SHP77 treated with DMSO at 0.1 percent for 48 hours (cell line): ENCODE results near the gene KLHDC1.

ENCODE experiments used
- DNase-seq: peaks from one replicate; lab custom pipeline; 2025; lab: John Stamatoyannopoulos, UW

Gene KLHDC1

DNA sequence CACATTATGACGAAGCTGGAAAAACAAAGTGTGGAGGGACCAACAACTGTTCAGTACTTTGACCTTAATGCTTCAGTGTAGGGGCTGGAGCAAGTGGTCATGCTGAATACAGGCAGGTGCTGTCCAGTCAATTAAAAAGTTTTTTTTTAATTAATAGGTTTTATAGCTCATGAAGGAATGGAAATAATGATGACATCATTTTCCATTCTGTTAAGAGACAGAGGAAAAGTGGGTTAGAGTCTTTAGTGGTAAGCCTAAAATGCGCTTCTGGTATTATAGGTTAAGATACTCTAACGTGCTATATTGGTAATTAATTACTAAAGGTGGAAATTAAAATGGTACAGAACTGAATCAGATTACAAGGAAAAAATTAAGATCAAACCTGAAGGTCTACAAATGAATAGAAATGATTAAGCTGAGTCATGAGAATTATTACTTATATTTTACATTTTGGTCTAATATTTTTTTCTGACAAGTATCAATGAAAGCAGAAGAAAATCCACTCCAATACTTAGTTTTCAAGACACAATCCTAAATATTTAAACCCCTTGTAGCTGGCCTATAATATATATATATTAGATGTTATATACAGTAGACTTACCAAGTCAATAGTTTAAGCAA, 90.6 kb downstream of the KLHDC1 start:
- no peak for DNase-seq

GRCh38 chr14:49786315-49786714, 93.4 kb downstream of the KLHDC1 start:
- no peak for DNase-seq

GRCh38 chr14:49792618-49793017, 99.7 kb downstream of the KLHDC1 start:
- DNase-seq = no peak

DNA sequence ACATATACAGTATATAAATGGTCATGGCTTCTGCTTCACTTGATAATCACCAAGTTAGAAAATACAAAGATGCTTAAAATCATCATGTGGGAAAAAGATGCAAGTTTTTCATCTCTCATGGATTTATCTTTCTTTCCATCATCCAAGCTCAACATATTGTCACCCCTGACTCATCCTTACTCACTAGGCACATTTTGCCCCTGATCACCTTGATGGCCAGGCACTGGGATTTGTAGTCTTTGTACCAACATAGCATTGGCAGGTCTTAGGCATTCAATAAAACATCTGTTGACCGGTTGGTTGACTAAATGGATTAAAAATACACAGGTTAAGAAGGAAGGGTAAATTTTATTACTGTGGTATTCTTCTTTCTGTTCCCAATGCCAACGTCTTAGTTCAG, 103.1 kb downstream of the KLHDC1 start:
- DNase-seq = no peak
